OCI-LY1 (cell line): ENCODE measurements around the gene TBC1D28.
"Not testable (repeated sequence)": the region's sequence is repeated elsewhere in the genome, so short reads cannot be mapped to it uniquely, and the experiment has no call there.

ENCODE experiments used
- H2AFZ ChIP-seq: fragments of 200-600 bp; sonication (generic), shearing (Covaris generic); 2 replicates; pipeline ENCODE4 v1.6.0; 2014; ENCODE audit warnings: antibody characterized with exemption, mild to moderate bottlenecking, low read length
- H3F3A ChIP-seq: fragments of 200-600 bp; sonication (generic), shearing (Covaris generic); 2 replicates; pipeline ENCODE4 v1.6.0; 2014; ENCODE audit warnings: mild to moderate bottlenecking, antibody characterized with exemption, low read length, moderate library complexity; ENCODE audit not compliant: insufficient read depth
- H3K27ac ChIP-seq: fragments of 200-600 bp; sonication (generic); 2 replicates; pipeline ENCODE4 v1.5.1; 2014; ENCODE audit warnings: low read length, mixed run types, mild to moderate bottlenecking, low read depth; ENCODE audit not compliant: poor library complexity, severe bottlenecking
- H3K27me3 ChIP-seq: fragments of 200-600 bp; sonication (generic); 2 replicates; pipeline ENCODE4 v1.6.0; 2014; ENCODE audit warnings: antibody characterized with exemption, mild to moderate bottlenecking, low read length, moderate library complexity; ENCODE audit not compliant: insufficient read depth
- H3K36me3 ChIP-seq: fragments of 200-600 bp; sonication (generic); 2 replicates; pipeline ENCODE4 v1.6.1; 2014; ENCODE audit warnings: mild to moderate bottlenecking, antibody characterized with exemption, low read length, moderate library complexity, mixed read lengths; ENCODE audit not compliant: insufficient read depth
- H3K4me1 ChIP-seq: fragments of 200-600 bp; sonication (generic); 2 replicates; pipeline ENCODE4 v1.5.1; 2014; ENCODE audit warnings: mild to moderate bottlenecking, low read length, moderate library complexity; ENCODE audit not compliant: insufficient read depth, severe bottlenecking
- H3K4me2 ChIP-seq: fragments of 200-600 bp; sonication (generic), shearing (Covaris generic); 2 replicates; pipeline ENCODE4 v1.6.1; 2014; ENCODE audit warnings: low read length
- H3K4me3 ChIP-seq: fragments of 200-600 bp; sonication (generic); 2 replicates; pipeline ENCODE4 v1.5.1; 2014; ENCODE audit warnings: low read length, low read depth, mild to moderate bottlenecking, mixed read lengths; ENCODE audit not compliant: poor library complexity, severe bottlenecking
- H3K79me2 ChIP-seq: fragments of 200-600 bp; shearing (Covaris generic); 2 replicates; pipeline ENCODE4 v1.6.1; 2016; ENCODE audit warnings: mixed run types, low read length, mixed read lengths; ENCODE audit not compliant: insufficient read depth
- H3K9ac ChIP-seq: fragments of 200-600 bp; sonication (generic), shearing (Covaris generic); 2 replicates; pipeline ENCODE4 v1.6.1; 2014; ENCODE audit warnings: mild to moderate bottlenecking, low read length, mixed read lengths
- H3K9me2 ChIP-seq: fragments of 200-600 bp; sonication (generic), shearing (Covaris generic); 2 replicates; pipeline ENCODE4 v1.6.1; 2014; ENCODE audit warnings: low read depth, mild to moderate bottlenecking, low read length, mixed read lengths
- H3K9me3 ChIP-seq: fragments of 200-600 bp; shearing (Covaris generic); 2 replicates; pipeline ENCODE4 v1.6.1; 2014; ENCODE audit warnings: low read length, mixed read lengths
- H4K20me1 ChIP-seq: fragments of 200-600 bp; sonication (generic), shearing (Covaris generic); 2 replicates; pipeline ENCODE4 v1.6.0; 2016; ENCODE audit warnings: mild to moderate bottlenecking, low read length; ENCODE audit not compliant: insufficient read depth

The TBC1D28 gene

GRCh38 chr17:18644291-18644690, at the start of gene TBC1D28:
Gene TBC1D28, minus strand, starts transcription at chr17:18644391. Its CDS starts 3,039 bp downstream, at chr17:18641352.
- H3K36me3 ChIP-seq, H3K4me3 ChIP-seq, H3K4me1 ChIP-seq, H4K20me1 ChIP-seq, H2AFZ ChIP-seq, H3K9me3 ChIP-seq, H3K27me3 ChIP-seq, H3K4me2 ChIP-seq, H3K79me2 ChIP-seq, H3K9ac ChIP-seq, H3K27ac ChIP-seq, H3K9me2 ChIP-seq, H3F3A ChIP-seq: not testable (repeated sequence)

- H3K9me3 ChIP-seq, H3K27ac ChIP-seq, H2AFZ ChIP-seq, H3K9me2 ChIP-seq, H3K79me2 ChIP-seq, H3F3A ChIP-seq, H3K9ac ChIP-seq, H3K4me1 ChIP-seq, H4K20me1 ChIP-seq, H3K27me3 ChIP-seq, H3K36me3 ChIP-seq: not testable (repeated sequence)
- peak overlapping the region; percentile 66 for H3K4me3 ChIP-seq
- peak overlapping the region; percentile 65; the same call in 1 of the 2 replicates for H3K4me2 ChIP-seq
These were observed 38.5 kb upstream of the TBC1D28 start for GRCh38 chr17:18682668-18683067.

- not testable (repeated sequence) for H4K20me1 ChIP-seq, H3K9me2 ChIP-seq, H3K27ac ChIP-seq, H3F3A ChIP-seq, H3K36me3 ChIP-seq, H3K27me3 ChIP-seq, H3K4me1 ChIP-seq, H3K9me3 ChIP-seq, H3K79me2 ChIP-seq, H2AFZ ChIP-seq
- H3K4me3 ChIP-seq: peak within 1 kb of the TSS; percentile 66
- H3K4me2 ChIP-seq: peak within 1 kb of the TSS; percentile 65
- peak within 1 kb of the TSS; percentile 65; the same call in 1 of the 2 replicates for H3K9ac ChIP-seq
These were observed 37.8 kb upstream of the TBC1D28 start, which contains the start of gene FOXO3B for GRCh38 chr17:18681767-18682571. Gene FOXO3B, minus strand, starts transcription at chr17:18682314. Its CDS starts 663 bp downstream, at chr17:18681651.

GRCh38 chr17:18677381-18677780, 33.2 kb upstream of the TBC1D28 start:
- not testable (repeated sequence) for H3K4me3 ChIP-seq, H3K79me2 ChIP-seq, H2AFZ ChIP-seq, H3K27me3 ChIP-seq, H3K27ac ChIP-seq, H3K4me1 ChIP-seq, H4K20me1 ChIP-seq, H3K9ac ChIP-seq, H3F3A ChIP-seq, H3K36me3 ChIP-seq, H3K9me2 ChIP-seq, H3K4me2 ChIP-seq, H3K9me3 ChIP-seq

- not testable (repeated sequence) for H3K4me3 ChIP-seq
These were observed 32.7 kb upstream of the TBC1D28 start for GRCh38 chr17:18676928-18677327.

GRCh38 chr17:18672395-18673227, 28.4 kb upstream of the TBC1D28 start:
- H3F3A ChIP-seq, H3K4me2 ChIP-seq, H3K4me3 ChIP-seq, H3K27me3 ChIP-seq, H4K20me1 ChIP-seq, H3K79me2 ChIP-seq, H3K9me2 ChIP-seq, H3K36me3 ChIP-seq, H3K9me3 ChIP-seq, H3K4me1 ChIP-seq, H3K27ac ChIP-seq, H3K9ac ChIP-seq, H2AFZ ChIP-seq: not testable (repeated sequence)

More at GRCh38 chr17:18676928-18677327, 32.7 kb upstream of the TBC1D28 start:
- not testable (repeated sequence) for H3K4me2 ChIP-seq, H3K9me3 ChIP-seq, H4K20me1 ChIP-seq, H2AFZ ChIP-seq, H3K79me2 ChIP-seq, H3K27me3 ChIP-seq, H3F3A ChIP-seq, H3K27ac ChIP-seq, H3K9ac ChIP-seq, H3K4me1 ChIP-seq, H3K9me2 ChIP-seq, H3K36me3 ChIP-seq

GRCh38 chr17:18668625-18669024, 24.4 kb upstream of the TBC1D28 start:
- not testable (repeated sequence) for H4K20me1 ChIP-seq, H3K79me2 ChIP-seq, H3K9me2 ChIP-seq, H3K4me1 ChIP-seq, H3K27ac ChIP-seq, H3K9ac ChIP-seq, H3F3A ChIP-seq, H3K9me3 ChIP-seq, H3K4me2 ChIP-seq, H3K27me3 ChIP-seq, H3K4me3 ChIP-seq, H2AFZ ChIP-seq, H3K36me3 ChIP-seq
